DOHH2 (cell line): ENCODE measurements around the gene PTPN22.

Source experiments
- H3F3A ChIP-seq: fragments of 200-600 bp; sonication (generic), shearing (Covaris generic); 2 replicates; pipeline ENCODE4 v1.6.0; 2016; ENCODE audit warnings: antibody characterized with exemption, mild to moderate bottlenecking; ENCODE audit not compliant: control insufficient read depth, insufficient read depth
- H3K27ac ChIP-seq: fragments of 200-600 bp; sonication (generic); 2 replicates; pipeline ENCODE4 v1.5.1; 2014; ENCODE audit warnings: low read depth, mild to moderate bottlenecking, low read length, moderate library complexity
- H3K27me3 ChIP-seq: fragments of 200-600 bp; sonication (generic); 2 replicates; pipeline ENCODE4 v1.6.1; 2014; ENCODE audit warnings: mild to moderate bottlenecking, low read length, mixed read lengths; ENCODE audit not compliant: control insufficient read depth
- H3K36me3 ChIP-seq: fragments of 200-600 bp; sonication (generic); 2 replicates; pipeline ENCODE4 v1.6.1; 2014; ENCODE audit warnings: mild to moderate bottlenecking, low read length, moderate library complexity, mixed read lengths; ENCODE audit not compliant: control insufficient read depth
- H3K4me1 ChIP-seq: fragments of 200-600 bp; sonication (generic); 2 replicates; pipeline ENCODE4 v1.6.1; 2014; ENCODE audit warnings: mild to moderate bottlenecking, low read length, mixed read lengths; ENCODE audit not compliant: control insufficient read depth
- H3K4me2 ChIP-seq: fragments of 200-600 bp; sonication (generic); 2 replicates; pipeline ENCODE4 v1.6.0; 2014; ENCODE audit warnings: mild to moderate bottlenecking, low read length, moderate library complexity
- H3K4me3 ChIP-seq: fragments of 200-600 bp; sonication (generic); 2 replicates; pipeline ENCODE4 v1.5.1; 2014; ENCODE audit warnings: mild to moderate bottlenecking, low read length, mixed read lengths
- H3K79me2 ChIP-seq: fragments of 200-600 bp; sonication (generic); 2 replicates; pipeline ENCODE4 v1.6.1; 2014; ENCODE audit warnings: mild to moderate bottlenecking, low read length, mixed read lengths; ENCODE audit not compliant: control insufficient read depth
- H3K9me2 ChIP-seq: fragments of 200-600 bp; sonication (generic); replicated peaks from 2 replicates; pipeline ENCODE4 v1.6.1; 2014; ENCODE audit warnings: mild to moderate bottlenecking, low read length, mixed read lengths; ENCODE audit not compliant: control insufficient read depth
- H3K9me3 ChIP-seq: fragments of 200-600 bp; sonication (generic); 2 replicates; pipeline ENCODE4 v1.6.1; 2014; ENCODE audit warnings: antibody characterized with exemption, low read length, mixed read lengths; ENCODE audit not compliant: control insufficient read depth, insufficient read depth
- H4K20me1 ChIP-seq: fragments of 200-600 bp; sonication (generic); 2 replicates; pipeline ENCODE4 v1.6.0; 2014; ENCODE audit warnings: low read depth, mild to moderate bottlenecking, antibody characterized with exemption, low read length, moderate library complexity; ENCODE audit not compliant: control insufficient read depth, insufficient read depth
- EZH2phosphoT487 ChIP-seq: fragments of 200-600 bp; sonication (generic); IDR thresholded peaks from 2 replicates; pipeline ENCODE4 v1.6.1; 2017; ENCODE audit warnings: borderline replicate concordance, mild to moderate bottlenecking, antibody characterized with exemption, low read length, moderate library complexity, mixed read lengths
- TF ChIP-seq, protein P1 (sequence below): fragments of 200-600 bp; sonication (generic); IDR thresholded peaks from one replicate; pipeline ENCODE4 v1.5.1; 2014; ENCODE audit warnings: antibody characterized with exemption, mild to moderate bottlenecking, low read depth, low read length; ENCODE audit not compliant: poor library complexity, severe bottlenecking

Gene PTPN22

DNA sequence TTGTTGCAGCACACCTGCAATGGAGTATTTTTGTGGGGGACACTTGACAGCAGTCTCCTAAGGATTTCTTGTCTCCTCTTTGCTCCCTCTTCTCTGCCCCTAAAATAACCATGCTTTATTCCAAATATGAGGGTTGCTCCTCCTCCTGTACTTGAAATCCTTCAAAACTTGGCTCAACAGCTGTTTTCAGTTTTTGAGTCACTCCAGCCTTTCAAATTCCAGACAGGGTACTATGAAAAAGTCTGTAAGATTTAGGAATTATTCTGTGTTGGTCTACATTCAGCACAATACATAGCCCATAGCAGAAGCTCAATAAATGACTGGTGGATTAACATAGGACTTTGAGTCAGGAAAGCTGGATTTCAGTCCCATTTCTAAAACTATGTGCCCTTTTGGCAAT is 27.6 kb upstream of the PTPN22 start:
- H3K4me3 ChIP-seq, result no peak overlapping the region
- H3K27me3 ChIP-seq, result no peaks in the 10 kb centered on the region
- H3K4me1 ChIP-seq, result peaks cover 16% of the 10 kb centered on the region
- no peak overlapping the region for H3K27ac ChIP-seq
- H3K36me3 ChIP-seq, result peaks cover 87% of the 10 kb centered on the region
- peaks cover 30% of the 10 kb centered on the region for H3K79me2 ChIP-seq
- H4K20me1 ChIP-seq, result no peaks in the 10 kb centered on the region
- TF ChIP-seq, protein P1, sequence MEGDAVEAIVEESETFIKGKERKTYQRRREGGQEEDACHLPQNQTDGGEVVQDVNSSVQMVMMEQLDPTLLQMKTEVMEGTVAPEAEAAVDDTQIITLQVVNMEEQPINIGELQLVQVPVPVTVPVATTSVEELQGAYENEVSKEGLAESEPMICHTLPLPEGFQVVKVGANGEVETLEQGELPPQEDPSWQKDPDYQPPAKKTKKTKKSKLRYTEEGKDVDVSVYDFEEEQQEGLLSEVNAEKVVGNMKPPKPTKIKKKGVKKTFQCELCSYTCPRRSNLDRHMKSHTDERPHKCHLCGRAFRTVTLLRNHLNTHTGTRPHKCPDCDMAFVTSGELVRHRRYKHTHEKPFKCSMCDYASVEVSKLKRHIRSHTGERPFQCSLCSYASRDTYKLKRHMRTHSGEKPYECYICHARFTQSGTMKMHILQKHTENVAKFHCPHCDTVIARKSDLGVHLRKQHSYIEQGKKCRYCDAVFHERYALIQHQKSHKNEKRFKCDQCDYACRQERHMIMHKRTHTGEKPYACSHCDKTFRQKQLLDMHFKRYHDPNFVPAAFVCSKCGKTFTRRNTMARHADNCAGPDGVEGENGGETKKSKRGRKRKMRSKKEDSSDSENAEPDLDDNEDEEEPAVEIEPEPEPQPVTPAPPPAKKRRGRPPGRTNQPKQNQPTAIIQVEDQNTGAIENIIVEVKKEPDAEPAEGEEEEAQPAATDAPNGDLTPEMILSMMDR, result no peak
- no peak for TF ChIP-seq EZH2phosphoT487
- no peaks in the 10 kb centered on the region for H3K9me3 ChIP-seq
- no peaks in the 10 kb centered on the region; the same call in 1 of the 2 replicates for H3F3A ChIP-seq
- no peak overlapping the region for H3K4me2 ChIP-seq
- no peaks in the 10 kb centered on the region for H3K9me2 ChIP-seq

GRCh38 chr1:113898241-113898814 is 26.8 kb upstream of the PTPN22 start:
- Histone ChIP-seq H4K20me1 (no peaks in the 10 kb centered on the region), H3K4me2 (no peak overlapping the region), H3K9me2 (no peaks in the 10 kb centered on the region), H3K4me3 (no peak overlapping the region), H3K36me3 (peaks cover 93% of the 10 kb centered on the region), H3K79me2 (peaks cover 22% of the 10 kb centered on the region), H3F3A (no peaks in the 10 kb centered on the region; the same call in 1 of the 2 replicates), H3K4me1 (peaks cover 12% of the 10 kb centered on the region), H3K27me3 (no peaks in the 10 kb centered on the region), H3K27ac (no peak overlapping the region), H3K9me3 (no peaks in the 10 kb centered on the region)
- no peak for TF ChIP-seq EZH2phosphoT487
- TF ChIP-seq, protein P1, result no peak

DNA sequence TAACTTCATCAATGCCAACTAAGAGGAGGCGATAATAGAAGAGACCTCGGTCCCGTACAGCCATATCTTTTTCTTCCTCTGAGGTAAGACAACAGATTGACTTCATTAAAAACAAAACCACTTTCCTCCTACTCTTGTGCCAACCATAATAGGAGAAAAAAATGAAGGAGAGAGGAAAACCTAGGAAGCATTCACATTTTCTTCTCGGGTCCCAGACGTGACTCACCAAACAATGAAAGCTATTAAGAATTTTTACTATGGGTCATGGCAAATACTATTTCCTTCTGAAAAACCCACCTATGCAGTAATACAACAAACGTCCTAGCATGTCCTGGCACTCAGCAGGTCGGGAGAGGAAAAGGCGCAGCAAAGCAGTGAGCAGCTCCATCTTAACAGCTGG is 24.4 kb upstream of the PTPN22 start:
- Histone ChIP-seq H3K27ac (no peak overlapping the region), H3F3A (no peaks in the 10 kb centered on the region; the same call in 1 of the 2 replicates), H3K9me2 (no peaks in the 10 kb centered on the region), H3K36me3 (peaks cover 70% of the 10 kb centered on the region), H3K27me3 (no peaks in the 10 kb centered on the region), H3K79me2 (no peaks in the 10 kb centered on the region), H3K4me3 (no peak overlapping the region), H3K9me3 (no peaks in the 10 kb centered on the region), H3K4me2 (no peak overlapping the region), H3K4me1 (peaks cover under 1% of the 10 kb centered on the region; the same call in 1 of the 2 replicates), H4K20me1 (no peaks in the 10 kb centered on the region)
- TF ChIP-seq EZH2phosphoT487, result no peak
- TF ChIP-seq, protein P1, result no peak
